ENCODE measurements around the gene NCOA1. TPM values are rescaled to one million over a fixed set of nuclear protein-coding genes. Genes with fewer than 3 reads are reported as not detected.

Gene NCOA1
- polyA plus RNA-seq, 1 donor from 2014 or later = 23.0 TPM

GRCh38 chr2:24788816-24789215 lies 297.8 kb downstream of the NCOA1 start:
- H3K4me3 ChIP-seq (ENCODE audit: low read length) = no peak overlapping the region
- H3F3A ChIP-seq (ENCODE audit: insufficient read depth, low read length, poor library complexity, severe bottlenecking) = no peaks in the 10 kb centered on the region
- H3K9me2 ChIP-seq (ENCODE audit: insufficient read depth, low read length) = no peaks in the 10 kb centered on the region
- no peaks in the 10 kb centered on the region for H3K36me3 ChIP-seq (ENCODE audit: insufficient read depth, low read length)
- H4K20me1 ChIP-seq (ENCODE audit: insufficient read depth) = no peaks in the 10 kb centered on the region
- no peak overlapping the region for H3K27ac ChIP-seq (ENCODE audit: low read length)
- H3K79me2 ChIP-seq (replicated peaks; ENCODE audit: insufficient read depth, low read length) = no peaks in the 10 kb centered on the region
- H3K27me3 ChIP-seq (ENCODE audit: insufficient read depth, low read depth, low read length) = no peaks in the 10 kb centered on the region
- H2AFZ ChIP-seq (ENCODE audit: low read depth, low read length) = no peak overlapping the region
- TF ChIP-seq MXI1 (conservative IDR thresholded peaks at IDR 0.05; ENCODE audit: poor library complexity, severe bottlenecking) = no peak
- H3K9me3 ChIP-seq (ENCODE audit: low read length) = no peaks in the 10 kb centered on the region
- H3K9ac ChIP-seq (ENCODE audit: low read length) = no peak overlapping the region
- H3K4me2 ChIP-seq (ENCODE audit: low read length) = no peak overlapping the region

- Histone ChIP-seq H3K27me3 (ENCODE audit: insufficient read depth, low read depth, low read length) (no peaks in the 10 kb centered on the region), H3K4me3 (ENCODE audit: low read length) (no peak overlapping the region), H3K4me2 (ENCODE audit: low read length) (no peak overlapping the region), H3F3A (ENCODE audit: insufficient read depth, low read length, poor library complexity, severe bottlenecking) (no peaks in the 10 kb centered on the region), H3K79me2 (replicated peaks; ENCODE audit: insufficient read depth, low read length) (peaks cover 24% of the 10 kb centered on the region), H4K20me1 (ENCODE audit: insufficient read depth) (no peaks in the 10 kb centered on the region), H3K36me3 (ENCODE audit: insufficient read depth, low read length) (no peaks in the 10 kb centered on the region), H3K9me3 (ENCODE audit: low read length) (no peaks in the 10 kb centered on the region), H2AFZ (ENCODE audit: low read depth, low read length) (no peak overlapping the region), H3K27ac (ENCODE audit: low read length) (no peak overlapping the region), H3K9ac (ENCODE audit: low read length) (no peak overlapping the region), H3K9me2 (ENCODE audit: insufficient read depth, low read length) (no peaks in the 10 kb centered on the region)
- TF ChIP-seq SMC3 (conservative IDR thresholded peaks at IDR 0.05; ENCODE audit: poor library complexity) (no peak), MXI1 (conservative IDR thresholded peaks at IDR 0.05; ENCODE audit: poor library complexity, severe bottlenecking) (no peak), POLR2AphosphoS5 (IDR thresholded peaks at IDR 0.05) (no peak), EZH2 (IDR thresholded peaks at IDR 0.05; ENCODE audit: borderline replicate concordance, insufficient read depth, low read length, poor library complexity, severe bottlenecking) (no peak), TAF1 (IDR thresholded peaks at IDR 0.05; ENCODE audit: low read depth) (no peak), EP300 (conservative IDR thresholded peaks at IDR 0.05; ENCODE audit: poor library complexity, severe bottlenecking) (no peak), RAD21 (conservative IDR thresholded peaks at IDR 0.05) (no peak), REST (IDR thresholded peaks at IDR 0.05; ENCODE audit: borderline replicate concordance) (no peak), CTCF (IDR thresholded peaks at IDR 0.05; ENCODE audit: poor library complexity, severe bottlenecking) (no peak)
Measured at GRCh38 chr2:24791452-24791851, 300.4 kb downstream of the NCOA1 start.

GRCh38 chr2:24792542-24792873 lies 301.5 kb downstream of the NCOA1 start:
- H3K27ac ChIP-seq (ENCODE audit: low read length) = peak overlapping the region; percentile 96
- no peaks in the 10 kb centered on the region for H3K9me2 ChIP-seq (ENCODE audit: insufficient read depth, low read length)
- no peaks in the 10 kb centered on the region for H4K20me1 ChIP-seq (ENCODE audit: insufficient read depth)

More at GRCh38 chr2:24792542-24792873, 301.5 kb downstream of the NCOA1 start:
- peak overlapping the region; percentile 88 for H3K4me3 ChIP-seq (ENCODE audit: low read length)
- peak overlapping the region; percentile 96 for H3K9ac ChIP-seq (ENCODE audit: low read length)
- H3F3A ChIP-seq (ENCODE audit: insufficient read depth, low read length, poor library complexity, severe bottlenecking) = no peaks in the 10 kb centered on the region
- no peaks in the 10 kb centered on the region for H3K36me3 ChIP-seq (ENCODE audit: insufficient read depth, low read length)
- H3K79me2 ChIP-seq (replicated peaks; ENCODE audit: insufficient read depth, low read length) = peaks cover 27% of the 10 kb centered on the region
- no peaks in the 10 kb centered on the region for H3K27me3 ChIP-seq (ENCODE audit: insufficient read depth, low read depth, low read length)
- TF ChIP-seq POLR2AphosphoS5 (IDR thresholded peaks at IDR 0.05) = no peak
- no peak for TF ChIP-seq RAD21 (conservative IDR thresholded peaks at IDR 0.05)
- no peak for TF ChIP-seq SMC3 (conservative IDR thresholded peaks at IDR 0.05; ENCODE audit: poor library complexity)
- no peak for TF ChIP-seq EP300 (conservative IDR thresholded peaks at IDR 0.05; ENCODE audit: poor library complexity, severe bottlenecking)
- TF ChIP-seq EZH2 (IDR thresholded peaks at IDR 0.05; ENCODE audit: borderline replicate concordance, insufficient read depth, low read length, poor library complexity, severe bottlenecking) = no peak
- no peak for TF ChIP-seq CTCF (IDR thresholded peaks at IDR 0.05; ENCODE audit: poor library complexity, severe bottlenecking)
- TF ChIP-seq TAF1 (IDR thresholded peaks at IDR 0.05; ENCODE audit: low read depth) = no peak
- no peak for TF ChIP-seq REST (IDR thresholded peaks at IDR 0.05; ENCODE audit: borderline replicate concordance)
- TF ChIP-seq MXI1 (conservative IDR thresholded peaks at IDR 0.05; ENCODE audit: poor library complexity, severe bottlenecking) = no peak
- H2AFZ ChIP-seq (ENCODE audit: low read depth, low read length) = peak overlapping the region; percentile 97
- H3K9me3 ChIP-seq (ENCODE audit: low read length) = no peaks in the 10 kb centered on the region
- peak overlapping the region; percentile 86 for H3K4me2 ChIP-seq (ENCODE audit: low read length)
